Measurements from ENCODE around the gene SHISA7.

SHISA7 gene

DNA sequence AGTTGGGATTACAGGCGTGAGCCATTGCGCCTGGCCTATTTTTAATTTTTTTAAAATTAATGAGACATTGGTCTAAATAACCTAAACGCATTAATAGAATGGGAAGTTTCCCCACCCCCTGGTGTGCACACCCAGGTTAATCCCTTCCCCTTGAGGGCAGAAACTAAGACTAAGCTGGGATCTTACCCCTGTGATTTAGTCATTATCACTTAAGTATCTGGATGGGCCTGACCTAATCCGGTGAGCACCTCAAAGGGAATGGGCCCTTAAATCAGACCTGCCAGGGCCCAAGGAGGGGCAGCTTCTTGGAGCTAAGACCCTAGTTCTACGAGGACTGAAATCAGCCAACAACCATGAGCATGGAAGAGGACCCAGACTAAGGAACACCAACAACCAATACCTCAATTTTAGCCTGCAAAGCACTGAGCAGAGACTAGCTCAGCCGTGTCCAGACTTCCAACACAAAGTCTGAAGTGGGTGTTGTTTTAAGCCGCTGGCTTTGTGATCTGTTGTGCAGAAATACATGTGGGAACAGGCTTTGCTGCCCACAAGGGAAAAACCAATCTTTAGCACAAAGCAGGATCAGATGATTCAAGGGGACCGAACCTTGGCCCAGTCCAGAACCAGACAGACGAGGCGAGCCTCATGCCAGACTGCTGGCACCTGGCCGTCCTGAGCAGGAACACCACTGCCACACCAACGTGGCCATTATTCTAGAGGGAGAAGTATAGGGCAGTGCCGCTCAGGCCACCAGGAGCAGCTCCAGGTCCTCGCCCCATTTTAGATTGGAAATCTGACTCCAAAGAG lies 42.6 kb downstream of the SHISA7 start:
- FAIRE-seq, result no peak
- TF ChIP-seq, protein P1, sequence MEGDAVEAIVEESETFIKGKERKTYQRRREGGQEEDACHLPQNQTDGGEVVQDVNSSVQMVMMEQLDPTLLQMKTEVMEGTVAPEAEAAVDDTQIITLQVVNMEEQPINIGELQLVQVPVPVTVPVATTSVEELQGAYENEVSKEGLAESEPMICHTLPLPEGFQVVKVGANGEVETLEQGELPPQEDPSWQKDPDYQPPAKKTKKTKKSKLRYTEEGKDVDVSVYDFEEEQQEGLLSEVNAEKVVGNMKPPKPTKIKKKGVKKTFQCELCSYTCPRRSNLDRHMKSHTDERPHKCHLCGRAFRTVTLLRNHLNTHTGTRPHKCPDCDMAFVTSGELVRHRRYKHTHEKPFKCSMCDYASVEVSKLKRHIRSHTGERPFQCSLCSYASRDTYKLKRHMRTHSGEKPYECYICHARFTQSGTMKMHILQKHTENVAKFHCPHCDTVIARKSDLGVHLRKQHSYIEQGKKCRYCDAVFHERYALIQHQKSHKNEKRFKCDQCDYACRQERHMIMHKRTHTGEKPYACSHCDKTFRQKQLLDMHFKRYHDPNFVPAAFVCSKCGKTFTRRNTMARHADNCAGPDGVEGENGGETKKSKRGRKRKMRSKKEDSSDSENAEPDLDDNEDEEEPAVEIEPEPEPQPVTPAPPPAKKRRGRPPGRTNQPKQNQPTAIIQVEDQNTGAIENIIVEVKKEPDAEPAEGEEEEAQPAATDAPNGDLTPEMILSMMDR (IDR thresholded peaks at IDR 0.05; ENCODE audit: insufficient read depth, missing control alignments), result no peak
- peak; percentile 93 for DNase-seq (ENCODE audit: insufficient read length, low spot score)

DNA sequence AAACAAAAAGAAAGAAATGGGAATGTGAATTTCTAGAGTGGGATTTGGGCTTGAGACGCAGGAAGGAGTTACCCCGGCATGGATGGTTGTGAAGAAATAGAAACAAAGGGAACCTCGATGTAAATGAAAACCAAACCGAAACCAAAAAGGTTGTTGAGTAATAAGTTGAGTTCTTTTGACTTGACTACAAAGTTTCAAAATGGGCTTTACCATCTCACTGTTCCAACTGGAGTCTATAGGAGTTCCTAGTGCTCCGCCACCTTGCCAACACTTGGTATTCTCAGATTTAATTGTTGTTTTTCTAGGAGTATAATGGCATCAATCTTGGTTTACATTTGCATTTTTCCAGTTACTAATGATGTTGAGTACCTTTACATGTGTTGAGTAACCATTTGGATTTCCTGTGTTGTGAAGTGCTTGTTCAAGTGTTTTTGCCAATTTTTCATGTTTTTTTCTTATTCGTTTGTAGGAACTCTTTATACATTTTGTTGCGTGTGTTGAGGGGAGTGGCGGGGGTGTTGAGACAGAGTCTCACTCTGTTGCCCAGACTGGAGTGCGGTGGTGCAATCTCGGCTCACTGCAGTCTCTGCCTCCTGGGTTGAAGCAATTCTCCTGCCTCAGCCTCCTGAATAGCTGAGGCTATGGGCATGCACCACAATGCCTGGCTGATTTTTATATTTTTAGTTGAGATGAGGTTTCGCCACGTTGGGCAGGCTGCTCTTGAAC lies 44.7 kb downstream of the SHISA7 start:
- TF ChIP-seq, protein P1 (IDR thresholded peaks at IDR 0.05; ENCODE audit: insufficient read depth, missing control alignments), result no peak
- DNase-seq (ENCODE audit: insufficient read length, low spot score) (no peak), FAIRE-seq (no peak)

DNA sequence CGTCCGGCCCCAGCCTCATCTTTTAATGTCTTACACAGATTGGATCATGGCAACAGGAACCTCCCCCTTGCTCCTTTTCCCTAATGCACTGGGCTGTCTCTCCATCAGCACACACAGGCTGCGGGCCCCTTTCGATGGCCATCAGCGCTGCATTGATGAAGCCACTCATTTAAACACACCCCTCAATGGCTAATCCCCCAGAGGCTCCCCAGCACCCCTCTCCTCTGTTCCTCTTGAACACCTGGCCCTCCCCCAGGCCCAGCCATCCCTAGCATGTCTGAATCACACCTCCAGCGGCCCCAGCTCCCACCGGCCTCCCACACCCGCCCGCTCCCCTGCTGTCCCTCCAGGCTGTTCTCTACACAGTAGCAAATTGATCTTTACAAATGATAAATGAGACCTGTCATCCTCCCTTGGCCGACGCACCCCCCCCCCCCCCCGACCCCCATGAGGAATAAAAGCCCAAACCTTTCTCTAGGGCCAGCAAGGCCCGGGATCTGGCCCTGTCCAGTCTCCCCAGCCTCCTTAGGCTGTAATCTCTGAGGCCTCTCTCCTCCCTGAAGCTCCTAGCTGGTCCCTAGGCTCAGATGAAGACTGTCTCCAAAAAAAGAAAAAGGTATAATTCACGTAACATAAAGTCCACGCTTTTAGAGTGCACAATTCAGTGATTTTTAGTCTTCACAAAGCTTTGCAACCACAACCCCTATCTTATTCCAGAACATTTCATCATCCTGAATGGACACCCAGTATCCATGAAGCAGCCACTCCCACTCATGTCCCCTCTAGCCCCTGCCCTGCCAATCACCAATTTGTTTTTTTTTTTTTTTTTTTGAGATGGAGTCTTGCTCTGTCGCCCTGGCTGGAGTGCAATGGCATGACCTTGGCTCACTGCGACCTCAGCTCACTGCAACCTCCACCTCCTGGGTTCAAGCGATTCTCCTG lies 50.0 kb downstream of the SHISA7 start:
- TF ChIP-seq, protein P1 (IDR thresholded peaks at IDR 0.05; ENCODE audit: insufficient read depth, missing control alignments), result no peak
- FAIRE-seq (no peak), DNase-seq (ENCODE audit: insufficient read length, low spot score) (no peak)

DNA sequence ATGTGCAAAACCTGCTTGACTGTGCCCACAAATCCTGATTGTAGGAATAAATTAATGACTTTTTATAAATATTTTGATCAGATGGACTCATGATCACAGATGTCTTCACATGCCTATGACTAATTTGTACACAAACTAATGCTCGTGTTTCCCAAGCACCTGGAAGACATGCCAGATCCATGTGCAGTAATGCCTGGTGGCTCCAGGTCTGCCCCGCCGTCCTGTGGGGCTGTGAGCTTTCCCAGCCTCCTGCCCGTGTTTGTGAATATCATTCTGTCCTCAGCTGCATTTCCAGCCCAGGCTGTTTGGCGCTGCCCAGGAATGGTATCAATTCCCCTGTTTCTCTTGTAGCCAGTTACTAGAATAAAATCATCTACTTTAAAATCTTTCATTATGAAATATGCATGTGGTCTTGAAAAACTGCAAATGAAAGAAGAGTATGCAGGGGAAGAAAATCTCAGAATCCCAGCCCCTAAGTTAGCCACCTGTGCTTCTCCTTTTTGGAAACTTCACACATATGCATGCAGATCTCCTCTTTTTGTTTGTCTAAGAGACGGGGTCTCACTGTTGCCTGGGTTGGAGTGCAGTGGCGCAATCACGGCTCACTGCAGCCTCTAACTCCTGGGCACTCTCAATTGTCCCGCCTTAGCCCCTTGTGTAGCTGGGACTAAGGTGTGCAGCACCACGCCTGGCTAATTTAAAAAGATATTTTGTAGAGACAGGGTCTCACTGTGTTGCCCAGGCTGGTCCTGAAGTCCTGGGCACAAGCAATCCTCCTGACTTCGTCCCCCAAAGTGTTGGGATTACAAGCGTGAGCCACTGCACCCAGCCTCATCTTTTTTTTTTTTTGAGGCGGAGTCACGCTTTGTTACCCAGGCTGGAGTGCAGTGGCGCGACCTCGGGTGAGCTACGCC lies 51.1 kb downstream of the SHISA7 start:
- DNase-seq (ENCODE audit: insufficient read length, low spot score), result no peak
- TF ChIP-seq, protein P1 (IDR thresholded peaks at IDR 0.05; ENCODE audit: insufficient read depth, missing control alignments), result no peak

DNA sequence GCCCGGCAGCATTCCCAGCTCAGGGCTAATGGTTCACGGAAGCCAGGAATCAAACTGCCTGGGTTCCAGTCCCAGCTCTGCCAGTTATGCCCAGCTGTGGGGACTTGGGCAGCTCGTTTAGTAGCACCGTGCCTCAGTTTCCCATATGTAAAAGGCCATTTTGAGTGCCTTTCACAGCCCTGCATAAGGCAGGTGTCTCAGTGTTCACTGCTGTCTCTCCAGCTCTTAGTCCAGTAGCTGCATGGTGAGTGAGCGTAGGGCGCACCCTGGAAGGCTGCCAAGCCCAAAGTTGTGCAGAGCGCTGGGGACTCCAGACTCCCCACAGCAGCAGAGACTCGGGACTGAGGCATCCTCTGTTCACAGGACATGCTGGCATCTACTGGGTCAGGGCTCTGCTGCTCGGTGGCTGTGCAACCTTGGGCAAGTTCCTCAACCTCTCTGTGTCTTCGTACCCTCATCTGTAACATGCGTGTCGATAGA lies 51.9 kb downstream of the SHISA7 start:
- DNase-seq (ENCODE audit: insufficient read length, low spot score) (no peak), FAIRE-seq (no peak)
- TF ChIP-seq, protein P1 (IDR thresholded peaks at IDR 0.05; ENCODE audit: insufficient read depth, missing control alignments), result no peak

More for the DNA sequence above, 51.1 kb downstream of the SHISA7 start:
- no peak for FAIRE-seq

DNA sequence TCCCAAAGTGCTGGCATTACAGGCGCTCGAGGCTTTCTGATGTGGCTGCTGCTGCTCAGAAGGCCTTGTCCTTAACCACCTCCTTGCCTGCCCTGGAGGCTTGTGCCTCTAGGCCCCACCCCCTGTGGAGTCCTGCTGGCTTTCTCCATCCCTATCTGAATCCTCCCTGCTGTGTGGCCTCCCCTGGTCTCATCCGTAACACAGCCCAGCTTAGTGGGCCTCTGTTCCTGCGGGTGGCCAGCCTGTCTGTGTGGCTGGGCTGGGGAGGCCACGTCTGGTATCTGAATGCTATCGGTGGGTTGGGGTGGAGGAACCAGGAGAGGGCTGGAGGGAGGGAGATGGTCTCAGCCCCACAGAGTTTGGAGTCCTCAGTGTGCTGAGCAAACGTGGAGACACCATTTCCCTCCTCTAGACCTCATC lies 52.6 kb downstream of the SHISA7 start:
- TF ChIP-seq, protein P1 (IDR thresholded peaks at IDR 0.05; ENCODE audit: insufficient read depth, missing control alignments), result no peak
- DNase-seq (ENCODE audit: insufficient read length, low spot score), result no peak
- no peak for FAIRE-seq

All from D721Med (cell line).